SJSA1 (cell line): ENCODE measurements around the gene SHROOM3. TPM values are rescaled to one million over a fixed set of nuclear protein-coding genes. Genes with fewer than 3 reads are reported as not detected.

Source experiments
- DNase-seq, 2 experiments: peaks; one replicate each; pipeline ENCODE4 v3.0.0-alpha.2; 2015 to 2020; ENCODE audit warnings: low spot score in 2 of 2, low read depth in 1 of 2
- H3K27ac ChIP-seq: fragments of 250-450 bp; sonication (Bioruptor Pico); 2 replicates; pipeline ENCODE4 v1.5.1; 2020; ENCODE audit warnings: mild to moderate bottlenecking, moderate library complexity
- H3K27me3 ChIP-seq: fragments of 250-450 bp; sonication (Bioruptor Pico); replicated peaks from 2 replicates; pipeline ENCODE4 v1.5.1; 2020; ENCODE audit warnings: mild to moderate bottlenecking, moderate library complexity
- H3K36me3 ChIP-seq: fragments of 250-450 bp; sonication (Bioruptor Pico); 2 replicates; pipeline ENCODE4 v1.5.1; 2020; ENCODE audit warnings: mild to moderate bottlenecking
- H3K4me1 ChIP-seq: fragments of 250-450 bp; sonication (Bioruptor Pico); replicated peaks from 2 replicates; pipeline ENCODE4 v1.6.1; 2021; ENCODE audit warnings: mild to moderate bottlenecking
- H3K4me3 ChIP-seq: fragments of 250-450 bp; sonication (Bioruptor Pico); 2 replicates; pipeline ENCODE4 v1.5.1; 2020; ENCODE audit warnings: mild to moderate bottlenecking
- H3K9me3 ChIP-seq: fragments of 250-450 bp; sonication (Bioruptor Pico); replicated peaks from 2 replicates; pipeline ENCODE4 v1.5.1; 2020; ENCODE audit warnings: mild to moderate bottlenecking
- total RNA-seq: library from RNA; depleted of rRNA; stranded (reverse); fragments of >200 nt; shearing (Covaris generic); gene quantifications from 2 replicates; pipeline ENCODE4 v1.2.3, GENCODE V29; 2014

The SHROOM3 gene
- total RNA-seq, 1 experiment from 2014 or later, result 18.7 TPM

GRCh38 chr4:76457885-76458284 is 22.9 kb downstream of the SHROOM3 start:
- peak overlapping the region; percentile 100 for H3K27ac ChIP-seq
- no peaks in the 10 kb centered on the region for H3K27me3 ChIP-seq
- 0 out of 2 replicates have a peak, but pooled peaks cover 1% of the 10 kb centered on the region for H3K9me3 ChIP-seq
- peak in 1 of 2 experiments; percentile 60 for DNase-seq
- H3K4me1 ChIP-seq, result peaks cover 34% of the 10 kb centered on the region
- H3K36me3 ChIP-seq, result no peaks in the 10 kb centered on the region
- H3K4me3 ChIP-seq, result no peak overlapping the region

- H3K36me3 ChIP-seq, result no peaks in the 10 kb centered on the region
- H3K4me3 ChIP-seq, result no peak overlapping the region
- no peaks in the 10 kb centered on the region for H3K27me3 ChIP-seq
- H3K27ac ChIP-seq, result peak overlapping the region; percentile 100
- 0 out of 2 replicates have a peak, but pooled peaks cover 3% of the 10 kb centered on the region for H3K9me3 ChIP-seq
- H3K4me1 ChIP-seq, result peaks cover 34% of the 10 kb centered on the region
- DNase-seq, result no peak
Observed at GRCh38 chr4:76458297-76458696, 23.3 kb downstream of the SHROOM3 start.

- no peak overlapping the region for H3K4me3 ChIP-seq
- H3K27ac ChIP-seq, result peak overlapping the region; percentile 100
- H3K27me3 ChIP-seq, result no peaks in the 10 kb centered on the region
- peaks cover 34% of the 10 kb centered on the region for H3K4me1 ChIP-seq
- DNase-seq, result peak; percentile 74 to 89
- H3K9me3 ChIP-seq, result peaks cover 3% of the 10 kb centered on the region; the same call in 1 of the 2 replicates
- no peaks in the 10 kb centered on the region for H3K36me3 ChIP-seq
Observed at GRCh38 chr4:76458825-76459224, 23.8 kb downstream of the SHROOM3 start.

- Histone ChIP-seq H3K4me1 (peaks cover 34% of the 10 kb centered on the region), H3K36me3 (no peaks in the 10 kb centered on the region), H3K9me3 (peaks cover 3% of the 10 kb centered on the region; the same call in 1 of the 2 replicates), H3K27ac (peak overlapping the region; percentile 100), H3K27me3 (no peaks in the 10 kb centered on the region), H3K4me3 (peak overlapping the region; percentile 6; the same call in 1 of the 2 replicates)
- DNase-seq, result peak; percentile 93 to 96
Observed at GRCh38 chr4:76459291-76459723, 24.3 kb downstream of the SHROOM3 start.

GRCh38 chr4:76463568-76463967 is 28.5 kb downstream of the SHROOM3 start:
- H3K4me1 ChIP-seq, result peaks cover 23% of the 10 kb centered on the region
- DNase-seq, result no peak
- peaks cover 3% of the 10 kb centered on the region; the same call in 1 of the 2 replicates for H3K9me3 ChIP-seq
- H3K4me3 ChIP-seq, result no peak overlapping the region
- no peaks in the 10 kb centered on the region for H3K36me3 ChIP-seq
- no peaks in the 10 kb centered on the region for H3K27me3 ChIP-seq
- H3K27ac ChIP-seq, result no peak overlapping the region

GRCh38 chr4:76470064-76470463 is 35.0 kb downstream of the SHROOM3 start:
- Histone ChIP-seq H3K36me3 (no peaks in the 10 kb centered on the region), H3K4me3 (no peak overlapping the region), H3K27ac (no peak overlapping the region), H3K4me1 (peaks cover 6% of the 10 kb centered on the region; the same call in 1 of the 2 replicates), H3K27me3 (no peaks in the 10 kb centered on the region), H3K9me3 (no peaks in the 10 kb centered on the region)
- no peak for DNase-seq

GRCh38 chr4:76470532-76470931 is 35.5 kb downstream of the SHROOM3 start:
- Histone ChIP-seq H3K4me1 (peaks cover 6% of the 10 kb centered on the region; the same call in 1 of the 2 replicates), H3K27ac (no peak overlapping the region), H3K4me3 (no peak overlapping the region), H3K27me3 (no peaks in the 10 kb centered on the region), H3K36me3 (no peaks in the 10 kb centered on the region), H3K9me3 (no peaks in the 10 kb centered on the region)
- no peak for DNase-seq

- Histone ChIP-seq H3K4me1 (peaks cover 12% of the 10 kb centered on the region), H3K4me3 (no peak overlapping the region), H3K27me3 (no peaks in the 10 kb centered on the region), H3K9me3 (0 out of 2 replicates have a peak, but pooled peaks cover 4% of the 10 kb centered on the region), H3K36me3 (no peaks in the 10 kb centered on the region), H3K27ac (no peak overlapping the region)
- peak in 1 of 2 experiments; percentile 14 for DNase-seq
Observed at GRCh38 chr4:76476571-76476970, 41.5 kb downstream of the SHROOM3 start.

GRCh38 chr4:76484654-76485053 is 49.6 kb downstream of the SHROOM3 start:
- no peak overlapping the region for H3K4me3 ChIP-seq
- peaks cover 12% of the 10 kb centered on the region for H3K4me1 ChIP-seq
- no peaks in the 10 kb centered on the region for H3K27me3 ChIP-seq
- no peak overlapping the region for H3K27ac ChIP-seq
- no peak for DNase-seq
- no peaks in the 10 kb centered on the region for H3K9me3 ChIP-seq
- no peaks in the 10 kb centered on the region for H3K36me3 ChIP-seq

- H3K4me1 ChIP-seq, result peaks cover 17% of the 10 kb centered on the region
- no peaks in the 10 kb centered on the region for H3K27me3 ChIP-seq
- H3K4me3 ChIP-seq, result no peak overlapping the region
- no peaks in the 10 kb centered on the region for H3K36me3 ChIP-seq
- no peak overlapping the region for H3K27ac ChIP-seq
- no peak for DNase-seq
- H3K9me3 ChIP-seq, result no peaks in the 10 kb centered on the region
Observed at GRCh38 chr4:76485450-76485849, 50.4 kb downstream of the SHROOM3 start.

GRCh38 chr4:76486588-76487276 is 51.7 kb downstream of the SHROOM3 start:
- no peak for DNase-seq
- Histone ChIP-seq H3K4me1 (peaks cover 17% of the 10 kb centered on the region), H3K9me3 (no peaks in the 10 kb centered on the region), H3K4me3 (no peak overlapping the region), H3K36me3 (no peaks in the 10 kb centered on the region), H3K27ac (no peak overlapping the region), H3K27me3 (no peaks in the 10 kb centered on the region)

GRCh38 chr4:76487621-76488020 is 52.6 kb downstream of the SHROOM3 start:
- H3K4me3 ChIP-seq, result no peak overlapping the region
- H3K4me1 ChIP-seq, result peaks cover 17% of the 10 kb centered on the region
- no peak for DNase-seq
- no peaks in the 10 kb centered on the region for H3K9me3 ChIP-seq
- no peak overlapping the region for H3K27ac ChIP-seq
- no peaks in the 10 kb centered on the region for H3K27me3 ChIP-seq
- H3K36me3 ChIP-seq, result no peaks in the 10 kb centered on the region

GRCh38 chr4:76488455-76488854 is 53.4 kb downstream of the SHROOM3 start:
- Histone ChIP-seq H3K9me3 (no peaks in the 10 kb centered on the region), H3K4me3 (no peak overlapping the region), H3K4me1 (peaks cover 17% of the 10 kb centered on the region), H3K27me3 (no peaks in the 10 kb centered on the region), H3K27ac (no peak overlapping the region), H3K36me3 (no peaks in the 10 kb centered on the region)
- no peak for DNase-seq

GRCh38 chr4:76488888-76489685 is 54.1 kb downstream of the SHROOM3 start:
- peak overlapping the region; percentile 41 for H3K27ac ChIP-seq
- H3K4me1 ChIP-seq, result peaks cover 17% of the 10 kb centered on the region
- H3K36me3 ChIP-seq, result no peaks in the 10 kb centered on the region
- peak in 1 of 2 experiments; percentile 51 for DNase-seq
- no peaks in the 10 kb centered on the region for H3K27me3 ChIP-seq
- H3K4me3 ChIP-seq, result no peak overlapping the region
- no peaks in the 10 kb centered on the region for H3K9me3 ChIP-seq
